B cell (primary cell): ENCODE measurements around the gene TCERG1L. TPM values are rescaled to one million over a fixed set of nuclear protein-coding genes. Genes with fewer than 3 reads are reported as not detected.

Source experiments
- ATAC-seq: fragments of 200-7000 bp; cut with Tn5 transposase; one replicate; pipeline ENCODE4 v1.10.0; 2021; ENCODE audit warnings: low read depth, mild to moderate bottlenecking, moderate number of reproducible peaks, moderate library complexity
- CTCF ChIA-PET: fragments of 350-600 bp; sonication (Branson Sonifier 250); formaldehyde crosslinking; loops from one replicate; lab custom pipeline; 2021; ENCODE audit warnings: antibody characterized with exemption, inconsistent platforms; lab: Charles Lee
- POLR2A ChIA-PET: fragments of 350-600 bp; sonication (Branson Sonifier 250); formaldehyde crosslinking; loops from one replicate; lab custom pipeline; 2021; ENCODE audit warnings: antibody characterized with exemption; lab: Charles Lee
- DNase-seq: peaks from one replicate; pipeline ENCODE4 v3.0.0; 2013
- H2AFZ ChIP-seq: 2 replicates; pipeline ENCODE4 v1.6.1; 2012; ENCODE audit warnings: mild to moderate bottlenecking, low read depth, low read length; ENCODE audit not compliant: insufficient read depth, poor library complexity, severe bottlenecking
- H3K27ac ChIP-seq, 2 donors: 1 replicate in 1 of 2; 2 replicates in 1 of 2; pipeline ENCODE4 v1.5.1; 2012 to 2013; ENCODE audit warnings: low read length in 2 of 2, mild to moderate bottlenecking in 2 of 2, moderate library complexity in 1 of 2
- H3K27me3 ChIP-seq, 4 experiments: fragments of 200-600 bp in 1 of 4; sonication (generic) in 1 of 4; replicated peaks in 1 of 4; 1 replicate in 2 of 4; 2 replicates in 2 of 4; pipeline versions ENCODE4 v1.6.1 to v1.7.0; 2013 to 2016; ENCODE audit warnings: low read length in 3 of 4, mild to moderate bottlenecking in 2 of 4, mixed read lengths in 1 of 4, moderate library complexity in 1 of 4; ENCODE audit not compliant: insufficient read depth in 4 of 4, control insufficient read depth in 3 of 4; ENCODE audit errors: control extremely low read depth in 1 of 4
- H3K36me3 ChIP-seq, 2 experiments: replicated peaks in 1 of 2; 1 replicate in 1 of 2; 2 replicates in 1 of 2; pipeline versions ENCODE4 v1.6.1 to v1.7.1; 2013; ENCODE audit warnings: low read length in 1 of 2; ENCODE audit not compliant: insufficient read depth in 2 of 2, control insufficient read depth in 1 of 2; ENCODE audit errors: control extremely low read depth in 1 of 2, extremely low read depth in 1 of 2
- H3K4me1 ChIP-seq, 2 donors: fragments of 200-600 bp in 1 of 2; sonication (generic) in 1 of 2; 1 replicate in 1 of 2; 2 replicates in 1 of 2; pipeline versions ENCODE4 v1.5.1 to v1.6.1; 2013 to 2017; ENCODE audit warnings: low read length in 2 of 2; ENCODE audit not compliant: control insufficient read depth in 2 of 2, insufficient read depth in 2 of 2
- H3K4me2 ChIP-seq: replicated peaks from 2 replicates; pipeline ENCODE3; 2012; ENCODE audit warnings: mild to moderate bottlenecking, low read depth, low read length; ENCODE audit not compliant: poor library complexity, severe bottlenecking
- H3K4me3 ChIP-seq, 5 experiments: fragments of 200-600 bp in 1 of 5; sonication (generic) in 1 of 5; 1 replicate in 3 of 5; 2 replicates in 2 of 5; pipeline versions ENCODE4 v1.5.1 to v1.7.0; 2011 to 2016; ENCODE audit warnings: low read length in 4 of 5, mild to moderate bottlenecking in 4 of 5, low read depth in 2 of 5, control low read depth in 1 of 5, moderate library complexity in 1 of 5; ENCODE audit not compliant: insufficient read depth in 1 of 5; ENCODE audit errors: control extremely low read depth in 1 of 5, extremely low read depth in 1 of 5
- H3K79me2 ChIP-seq: fragments of 200-600 bp; sonication (generic); one replicate; pipeline ENCODE4 v1.6.0; 2016; ENCODE audit warnings: low read length; ENCODE audit not compliant: control insufficient read depth, insufficient read depth
- H3K9ac ChIP-seq: fragments of 200-600 bp; sonication (generic); 2 replicates; pipeline ENCODE4 v1.6.1; 2017; ENCODE audit warnings: mild to moderate bottlenecking, low read length, moderate library complexity
- H3K9me3 ChIP-seq, 3 donors: one replicate each; pipeline versions ENCODE4 v1.6.1 to v1.7.1; 2013; ENCODE audit warnings: low read length in 2 of 3; ENCODE audit not compliant: control insufficient read depth in 2 of 3, insufficient read depth in 1 of 3; ENCODE audit errors: control extremely low read depth in 1 of 3
- H4K20me1 ChIP-seq: 2 replicates; pipeline ENCODE4 v1.6.0; 2012; ENCODE audit warnings: mild to moderate bottlenecking, low read length; ENCODE audit not compliant: insufficient read depth, control insufficient read depth, poor library complexity, severe bottlenecking
- H3K27ac Mint-ChIP-seq: one replicate; pipeline ENCODE4 v1.8.0; 2021; ENCODE audit warnings: mixed read lengths
- H3K27me3 Mint-ChIP-seq: one replicate; pipeline ENCODE4 v1.8.0; 2021; ENCODE audit warnings: mixed read lengths
- H3K4me1 Mint-ChIP-seq: one replicate; pipeline ENCODE4 v1.8.0; 2021; ENCODE audit warnings: mixed read lengths
- H3K4me3 Mint-ChIP-seq: one replicate; pipeline ENCODE4 v1.8.0; 2021; ENCODE audit warnings: mixed read lengths
- H3K9me3 Mint-ChIP-seq: one replicate; pipeline ENCODE4 v1.8.0; 2022; ENCODE audit warnings: mixed read lengths; ENCODE audit not compliant: insufficient read depth
- EZH2 ChIP-seq: IDR thresholded peaks from 2 replicates; pipeline ENCODE4 v1.6.1; 2012; ENCODE audit warnings: borderline replicate concordance, low read depth, mild to moderate bottlenecking, moderate library complexity, low read length; ENCODE audit not compliant: insufficient read depth, poor library complexity, severe bottlenecking
- WGBS: methylation state at CpG from one replicate; pipeline ENCODE4 v1.1.5; 2013; ENCODE audit warnings: missing lambda C conversion rate; ENCODE audit not compliant: insufficient coverage; 5-methylcytosine and 5-hydroxymethylcytosine counted together
- intact Hi-C: fragments of 100-400 bp; cut with micrococcal nuclease; formaldehyde crosslinking; loops from one replicate; pipeline ENCODE4 v1.10.0; 2022
- polyA minus RNA-seq: library from RNA; depleted of rRNA, polyadenylated mRNA; stranded (reverse); fragments of >200 nt; gene quantifications from 2 replicates; pipeline ENCODE4 v1.2.3, GENCODE V29; 2012
- polyA plus RNA-seq: library from polyadenylated mRNA; depleted of rRNA; stranded (reverse); fragments of >200 nt; gene quantifications from 2 replicates; pipeline ENCODE4 v1.2.3, GENCODE V29; 2012
- total RNA-seq, 2 donors: library from RNA; stranded (reverse); fragments of 120-200 nt in 1 of 2; gene quantifications; 1 replicate in 1 of 2; 2 replicates in 1 of 2; pipeline versions ENCODE4 v1.2.3 to v1.2.4, GENCODE V29; 2013 to 2022
- TF ChIP-seq, protein P1 (sequence below): fragments of 200-600 bp; IDR thresholded peaks from one replicate; pipeline ENCODE4 v1.8.0; 2022; ENCODE audit warnings: antibody characterized with exemption, mild to moderate bottlenecking

The TCERG1L gene, protein sequence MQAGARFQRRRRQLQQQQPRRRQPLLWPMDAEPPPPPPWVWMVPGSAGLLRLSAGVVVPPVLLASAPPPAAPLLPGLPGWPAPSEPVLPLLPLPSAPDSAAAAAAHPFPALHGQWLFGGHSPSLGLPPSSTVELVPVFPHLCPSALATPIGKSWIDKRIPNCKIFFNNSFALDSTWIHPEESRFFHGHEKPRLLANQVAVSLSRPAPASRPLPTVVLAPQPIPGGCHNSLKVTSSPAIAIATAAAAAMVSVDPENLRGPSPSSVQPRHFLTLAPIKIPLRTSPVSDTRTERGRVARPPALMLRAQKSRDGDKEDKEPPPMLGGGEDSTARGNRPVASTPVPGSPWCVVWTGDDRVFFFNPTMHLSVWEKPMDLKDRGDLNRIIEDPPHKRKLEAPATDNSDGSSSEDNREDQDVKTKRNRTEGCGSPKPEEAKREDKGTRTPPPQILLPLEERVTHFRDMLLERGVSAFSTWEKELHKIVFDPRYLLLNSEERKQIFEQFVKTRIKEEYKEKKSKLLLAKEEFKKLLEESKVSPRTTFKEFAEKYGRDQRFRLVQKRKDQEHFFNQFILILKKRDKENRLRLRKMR
- total RNA-seq: 0.10 TPM in 1 of 2 replicates, not detected in the other
- not detected for total RNA-seq (2013)
- not detected in 2 replicates for polyA plus RNA-seq
- polyA minus RNA-seq: not detected in 2 replicates

DNA sequence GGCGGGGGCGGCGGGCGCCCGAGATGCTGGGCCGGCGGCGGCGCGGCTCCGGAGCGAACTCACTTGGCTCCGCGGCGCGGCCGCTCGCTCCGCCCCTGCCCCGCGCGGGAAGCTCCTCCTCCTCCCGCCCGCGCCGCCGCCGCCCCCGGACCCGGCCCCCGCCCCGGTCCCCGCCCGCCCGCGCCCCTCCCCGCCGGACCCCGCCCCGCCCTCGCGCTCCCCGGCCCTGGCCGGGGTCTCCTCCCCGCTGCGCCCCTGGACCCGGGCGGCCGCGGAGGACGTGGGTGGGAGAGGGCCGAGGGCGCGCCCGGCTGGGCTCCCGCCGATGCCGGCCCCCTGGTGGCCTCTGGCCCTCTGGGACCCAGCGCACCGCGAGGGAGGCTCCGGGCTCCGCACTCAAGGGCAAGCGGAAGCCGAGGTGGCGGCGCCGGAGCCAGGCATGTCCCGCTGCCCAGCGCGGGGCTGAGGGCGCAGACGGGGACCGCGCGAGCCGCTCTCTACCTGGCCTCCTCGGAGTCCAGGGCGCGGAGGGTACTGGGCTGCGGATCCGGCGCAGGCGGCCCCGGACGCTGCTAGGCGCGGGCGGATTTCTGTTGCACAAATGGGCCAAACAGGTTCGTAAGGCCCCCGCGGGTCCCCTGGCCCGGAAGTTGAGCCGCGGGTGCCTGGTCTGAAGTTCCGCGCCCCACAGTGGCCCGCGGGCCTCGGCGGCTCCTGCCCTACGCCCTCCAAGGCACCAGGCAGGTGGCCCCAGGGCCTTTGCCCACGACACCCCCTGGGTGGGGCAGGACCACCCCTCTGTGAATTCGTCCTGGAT lies at the start of gene TCERG1L:
TCERG1L (minus strand) TSS at position 61 of the 817 bp plus-strand sequence. CDS start 86 bp downstream, outside the sequence.
- Histone ChIP-seq H3K27ac (no peak within 1 kb of the TSS), H3K36me3 (no peaks in the 10 kb centered on the region), H3K27me3 (peaks cover 0 to 32% (median 10%) of the 10 kb centered on the region in 4 experiments), H3K4me3 (no peak within 1 kb of the TSS), H3K9ac (no peak within 1 kb of the TSS), H3K9me3 (peaks cover 0 to 15% (median 0%) of the 10 kb centered on the region in 3 donors), H3K4me1 (peaks cover 0 to 2% of the 10 kb centered on the region in 2 donors), H3K79me2 (no peaks in the 10 kb centered on the region), H3K4me2 (peak within 1 kb of the TSS; percentile 30), H2AFZ (peak within 1 kb of the TSS; percentile 22), H4K20me1 (no peaks in the 10 kb centered on the region)
- H3K27ac Mint-ChIP-seq: no peak within 1 kb of the TSS
- H3K4me1 Mint-ChIP-seq: peaks cover 11% of the 10 kb centered on the region
- ATAC-seq: peak; percentile 33
- intact Hi-C loops: no loop called here
- H3K27me3 Mint-ChIP-seq: peaks cover 57% of the 10 kb centered on the region
- TF ChIP-seq, protein P1, sequence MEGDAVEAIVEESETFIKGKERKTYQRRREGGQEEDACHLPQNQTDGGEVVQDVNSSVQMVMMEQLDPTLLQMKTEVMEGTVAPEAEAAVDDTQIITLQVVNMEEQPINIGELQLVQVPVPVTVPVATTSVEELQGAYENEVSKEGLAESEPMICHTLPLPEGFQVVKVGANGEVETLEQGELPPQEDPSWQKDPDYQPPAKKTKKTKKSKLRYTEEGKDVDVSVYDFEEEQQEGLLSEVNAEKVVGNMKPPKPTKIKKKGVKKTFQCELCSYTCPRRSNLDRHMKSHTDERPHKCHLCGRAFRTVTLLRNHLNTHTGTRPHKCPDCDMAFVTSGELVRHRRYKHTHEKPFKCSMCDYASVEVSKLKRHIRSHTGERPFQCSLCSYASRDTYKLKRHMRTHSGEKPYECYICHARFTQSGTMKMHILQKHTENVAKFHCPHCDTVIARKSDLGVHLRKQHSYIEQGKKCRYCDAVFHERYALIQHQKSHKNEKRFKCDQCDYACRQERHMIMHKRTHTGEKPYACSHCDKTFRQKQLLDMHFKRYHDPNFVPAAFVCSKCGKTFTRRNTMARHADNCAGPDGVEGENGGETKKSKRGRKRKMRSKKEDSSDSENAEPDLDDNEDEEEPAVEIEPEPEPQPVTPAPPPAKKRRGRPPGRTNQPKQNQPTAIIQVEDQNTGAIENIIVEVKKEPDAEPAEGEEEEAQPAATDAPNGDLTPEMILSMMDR: no peak
- TF ChIP-seq EZH2: no peak
- 7% methylated on average over 89 of the region's 104 CpGs for WGBS
- no peak for DNase-seq
- ChIA-PET CTCF (no interaction called here), POLR2A (no interaction called here)
- H3K4me3 Mint-ChIP-seq: peak within 1 kb of the TSS; percentile 54
- H3K9me3 Mint-ChIP-seq: no peaks in the 10 kb centered on the region
